HepG2 (cell line): Measurements from ENCODE around the gene PPP4C.

ENCODE experiments used
- CREB1 ChIP-seq, 2 experiments: fragments of 450-650 bp in 1 of 2; IDR thresholded peaks; 2 replicates each; pipeline ENCODE4 v1.6.1; 2016 to 2017; ENCODE audit warnings: control low read depth in 1 of 2, mild to moderate bottlenecking in 1 of 2, missing compliant biosample characterization in 1 of 2, missing genetic modification characterization in 1 of 2
- EZH2 ChIP-seq: conservative IDR thresholded peaks from 2 replicates; pipeline ENCODE4 v1.6.1; 2012; ENCODE audit warnings: mild to moderate bottlenecking, low read depth, low read length, moderate library complexity
- FOSL2 ChIP-seq: sonication (generic); formaldehyde crosslinking; IDR thresholded peaks from 2 replicates; pipeline ENCODE4 v1.4.0; 2020; ENCODE audit warnings: missing genetic modification reagents
- HMG20A ChIP-seq: IDR thresholded peaks from 2 replicates; pipeline ENCODE4 v1.6.1; 2016; ENCODE audit warnings: borderline replicate concordance
- KDM1A ChIP-seq: IDR thresholded peaks from 2 replicates; pipeline ENCODE4 v1.6.1; 2016; ENCODE audit warnings: missing compliant biosample characterization
- MTA3 ChIP-seq: sonication (generic); formaldehyde crosslinking; IDR thresholded peaks from 2 replicates; pipeline ENCODE4 v1.4.0; 2020; ENCODE audit warnings: missing genetic modification reagents
- RELA ChIP-seq: sonication (generic); formaldehyde crosslinking; IDR thresholded peaks from 2 replicates; pipeline ENCODE4 v1.4.0; 2020; ENCODE audit warnings: missing genetic modification reagents
- SMC3 ChIP-seq: IDR thresholded peaks from 2 replicates; pipeline ENCODE4 v1.6.1; 2011; ENCODE audit warnings: low read length, improper control_type of control experiment
- SP5 ChIP-seq: IDR thresholded peaks from 2 replicates; pipeline ENCODE4 v1.6.1; 2016; ENCODE audit warnings: low read depth, borderline replicate concordance
- SRSF4 ChIP-seq: fragments of 200-400 bp; formaldehyde crosslinking; IDR thresholded peaks from one replicate; pipeline ENCODE4 v1.6.1; 2018; ENCODE audit warnings: mild to moderate bottlenecking, low read depth, low read length, moderate library complexity; ENCODE audit not compliant: poor library complexity, severe bottlenecking
- YEATS2 ChIP-seq: sonication (generic); formaldehyde crosslinking; IDR thresholded peaks from 2 replicates; pipeline ENCODE4 v1.4.0; 2020; ENCODE audit warnings: missing genetic modification reagents, borderline replicate concordance
- ZNF331 ChIP-seq: sonication (generic); formaldehyde crosslinking; IDR thresholded peaks from 2 replicates; pipeline ENCODE4 v1.4.0; 2020; ENCODE audit warnings: missing genetic modification reagents
- TF ChIP-seq, protein P1 (sequence below): IDR thresholded peaks from 2 replicates; pipeline ENCODE4 v1.6.1; 2012; ENCODE audit warnings: inconsistent platforms
- TF ChIP-seq, protein P2 (sequence below), 2 experiments: sonication (generic) in 1 of 2; formaldehyde crosslinking in 1 of 2; IDR thresholded peaks; 2 replicates each; pipeline versions ENCODE4 v1.4.0 to v1.6.1; 2018 to 2020; ENCODE audit warnings: missing genetic modification reagents in 2 of 2, borderline replicate concordance in 1 of 2, low read depth in 1 of 2, mild to moderate bottlenecking in 1 of 2, missing biosample characterization in 1 of 2

DNA sequence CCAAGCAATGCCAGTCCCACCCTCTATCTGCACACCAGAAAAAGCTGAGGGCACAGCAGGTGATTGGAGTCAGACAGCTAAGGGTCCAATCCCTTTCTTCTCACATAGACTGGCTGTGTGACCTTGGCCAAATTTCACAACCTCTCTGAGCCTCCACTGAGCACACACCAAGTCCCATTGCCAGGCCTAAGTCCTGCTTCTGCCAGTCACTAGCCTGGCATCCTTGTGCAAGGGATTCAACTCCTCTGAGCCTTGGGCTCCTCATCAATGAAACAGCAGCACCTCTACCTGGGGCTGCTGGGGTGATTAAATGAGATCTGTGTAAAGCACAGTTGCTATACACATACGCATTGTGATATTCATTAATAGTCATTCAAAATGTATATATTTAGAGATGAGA is 29.2 kb upstream of the PPP4C start:
- TF ChIP-seq HMG20A: no peak
- TF ChIP-seq, protein P1, sequence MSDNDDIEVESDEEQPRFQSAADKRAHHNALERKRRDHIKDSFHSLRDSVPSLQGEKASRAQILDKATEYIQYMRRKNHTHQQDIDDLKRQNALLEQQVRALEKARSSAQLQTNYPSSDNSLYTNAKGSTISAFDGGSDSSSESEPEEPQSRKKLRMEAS: no peak
- no peak for TF ChIP-seq EZH2
- no peak for TF ChIP-seq KDM1A (CRISPR knock-in tag)
- no peak for TF ChIP-seq SP5 (CRISPR knock-in tag)
- no peak for TF ChIP-seq YEATS2 (CRISPR knock-in tag)
- TF ChIP-seq SMC3: no peak
- no peak for TF ChIP-seq RELA
- TF ChIP-seq ZNF331 (CRISPR knock-in tag): no peak
- no peak for TF ChIP-seq FOSL2 (CRISPR knock-in tag)
- no peak for TF ChIP-seq CREB1 (IDR thresholded peaks at IDR 0.05)
- TF ChIP-seq CREB1 (CRISPR knock-in tag; IDR thresholded peaks at IDR 0.05): no peak
- no peak for TF ChIP-seq MTA3 (CRISPR knock-in tag)
- no peak for TF ChIP-seq SRSF4
- TF ChIP-seq, protein P2, sequence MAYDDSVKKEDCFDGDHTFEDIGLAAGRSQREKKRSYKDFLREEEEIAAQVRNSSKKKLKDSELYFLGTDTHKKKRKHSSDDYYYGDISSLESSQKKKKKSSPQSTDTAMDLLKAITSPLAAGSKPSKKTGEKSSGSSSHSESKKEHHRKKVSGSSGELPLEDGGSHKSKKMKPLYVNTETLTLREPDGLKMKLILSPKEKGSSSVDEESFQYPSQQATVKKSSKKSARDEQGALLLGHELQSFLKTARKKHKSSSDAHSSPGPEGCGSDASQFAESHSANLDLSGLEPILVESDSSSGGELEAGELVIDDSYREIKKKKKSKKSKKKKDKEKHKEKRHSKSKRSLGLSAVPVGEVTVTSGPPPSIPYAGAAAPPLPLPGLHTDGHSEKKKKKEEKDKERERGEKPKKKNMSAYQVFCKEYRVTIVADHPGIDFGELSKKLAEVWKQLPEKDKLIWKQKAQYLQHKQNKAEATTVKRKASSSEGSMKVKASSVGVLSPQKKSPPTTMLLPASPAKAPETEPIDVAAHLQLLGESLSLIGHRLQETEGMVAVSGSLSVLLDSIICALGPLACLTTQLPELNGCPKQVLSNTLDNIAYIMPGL (CRISPR knock-in tag; IDR thresholded peaks at IDR 0.05; ENCODE audit: borderline replicate concordance in 1 of 2, low read depth in 1 of 2): no peak
